GM19351 (cell line): ENCODE results near the gene TDRD7.
A peak's percentile ranks its signal among the peaks of the same experiment; 100 is the strongest.

ENCODE experiments used
- ATAC-seq: cut with Tn5 transposase; IDR thresholded peaks from one replicate; pipeline ENCODE4 v1.9.1; 2021; ENCODE audit warnings: mild to moderate bottlenecking, moderate library complexity; ENCODE audit not compliant: unreplicated experiment

The TDRD7 gene, protein sequence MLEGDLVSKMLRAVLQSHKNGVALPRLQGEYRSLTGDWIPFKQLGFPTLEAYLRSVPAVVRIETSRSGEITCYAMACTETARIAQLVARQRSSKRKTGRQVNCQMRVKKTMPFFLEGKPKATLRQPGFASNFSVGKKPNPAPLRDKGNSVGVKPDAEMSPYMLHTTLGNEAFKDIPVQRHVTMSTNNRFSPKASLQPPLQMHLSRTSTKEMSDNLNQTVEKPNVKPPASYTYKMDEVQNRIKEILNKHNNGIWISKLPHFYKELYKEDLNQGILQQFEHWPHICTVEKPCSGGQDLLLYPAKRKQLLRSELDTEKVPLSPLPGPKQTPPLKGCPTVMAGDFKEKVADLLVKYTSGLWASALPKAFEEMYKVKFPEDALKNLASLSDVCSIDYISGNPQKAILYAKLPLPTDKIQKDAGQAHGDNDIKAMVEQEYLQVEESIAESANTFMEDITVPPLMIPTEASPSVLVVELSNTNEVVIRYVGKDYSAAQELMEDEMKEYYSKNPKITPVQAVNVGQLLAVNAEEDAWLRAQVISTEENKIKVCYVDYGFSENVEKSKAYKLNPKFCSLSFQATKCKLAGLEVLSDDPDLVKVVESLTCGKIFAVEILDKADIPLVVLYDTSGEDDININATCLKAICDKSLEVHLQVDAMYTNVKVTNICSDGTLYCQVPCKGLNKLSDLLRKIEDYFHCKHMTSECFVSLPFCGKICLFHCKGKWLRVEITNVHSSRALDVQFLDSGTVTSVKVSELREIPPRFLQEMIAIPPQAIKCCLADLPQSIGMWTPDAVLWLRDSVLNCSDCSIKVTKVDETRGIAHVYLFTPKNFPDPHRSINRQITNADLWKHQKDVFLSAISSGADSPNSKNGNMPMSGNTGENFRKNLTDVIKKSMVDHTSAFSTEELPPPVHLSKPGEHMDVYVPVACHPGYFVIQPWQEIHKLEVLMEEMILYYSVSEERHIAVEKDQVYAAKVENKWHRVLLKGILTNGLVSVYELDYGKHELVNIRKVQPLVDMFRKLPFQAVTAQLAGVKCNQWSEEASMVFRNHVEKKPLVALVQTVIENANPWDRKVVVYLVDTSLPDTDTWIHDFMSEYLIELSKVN

DNA sequence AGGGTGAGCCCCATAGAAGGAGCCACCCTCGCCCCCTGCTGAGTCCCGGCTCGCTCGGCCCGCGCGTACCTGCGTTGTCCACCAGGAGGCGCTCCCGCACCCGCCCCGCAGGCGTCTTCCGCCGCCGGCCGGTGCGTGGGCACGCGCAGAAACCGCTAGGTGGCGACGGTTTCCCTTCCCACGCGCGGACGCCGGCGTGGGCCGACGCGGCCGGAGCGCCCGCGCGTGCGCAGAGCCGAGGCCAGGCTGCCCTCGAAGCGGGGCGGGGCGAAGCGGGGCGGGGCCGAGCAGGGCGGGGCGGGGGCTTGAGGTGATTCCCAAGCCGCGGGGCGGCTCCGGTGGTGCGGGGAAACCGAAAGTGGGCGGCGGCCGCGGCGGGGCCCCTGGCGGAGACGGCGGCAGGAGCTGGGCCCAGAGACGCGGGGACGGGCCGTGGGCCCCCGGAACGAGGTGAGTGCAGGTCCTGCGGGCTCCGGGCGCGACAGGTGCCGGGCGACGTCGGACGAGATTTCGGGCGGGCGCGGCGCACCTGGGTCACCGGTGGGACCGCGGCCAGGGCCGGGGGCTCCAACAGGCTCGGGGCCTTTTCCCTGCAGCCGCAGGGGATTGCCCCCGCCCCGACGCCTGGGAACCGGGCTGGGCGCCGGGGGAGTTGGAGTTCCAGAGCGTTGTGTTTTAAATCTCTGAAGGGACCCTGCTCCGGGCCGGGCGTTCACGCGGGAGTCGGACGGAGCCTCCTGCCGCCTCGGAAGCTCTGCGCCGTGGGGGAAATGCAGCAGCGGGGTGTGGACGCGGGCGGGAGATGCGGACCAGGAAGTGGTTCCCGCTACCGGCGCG lies at the start of gene TDRD7:
TSS of gene TDRD7 (plus strand) at position 308 of the 837 bp plus-strand sequence. CDS start 16,370 bp downstream, outside the sequence.
- ATAC-seq = peak; percentile 68

DNA sequence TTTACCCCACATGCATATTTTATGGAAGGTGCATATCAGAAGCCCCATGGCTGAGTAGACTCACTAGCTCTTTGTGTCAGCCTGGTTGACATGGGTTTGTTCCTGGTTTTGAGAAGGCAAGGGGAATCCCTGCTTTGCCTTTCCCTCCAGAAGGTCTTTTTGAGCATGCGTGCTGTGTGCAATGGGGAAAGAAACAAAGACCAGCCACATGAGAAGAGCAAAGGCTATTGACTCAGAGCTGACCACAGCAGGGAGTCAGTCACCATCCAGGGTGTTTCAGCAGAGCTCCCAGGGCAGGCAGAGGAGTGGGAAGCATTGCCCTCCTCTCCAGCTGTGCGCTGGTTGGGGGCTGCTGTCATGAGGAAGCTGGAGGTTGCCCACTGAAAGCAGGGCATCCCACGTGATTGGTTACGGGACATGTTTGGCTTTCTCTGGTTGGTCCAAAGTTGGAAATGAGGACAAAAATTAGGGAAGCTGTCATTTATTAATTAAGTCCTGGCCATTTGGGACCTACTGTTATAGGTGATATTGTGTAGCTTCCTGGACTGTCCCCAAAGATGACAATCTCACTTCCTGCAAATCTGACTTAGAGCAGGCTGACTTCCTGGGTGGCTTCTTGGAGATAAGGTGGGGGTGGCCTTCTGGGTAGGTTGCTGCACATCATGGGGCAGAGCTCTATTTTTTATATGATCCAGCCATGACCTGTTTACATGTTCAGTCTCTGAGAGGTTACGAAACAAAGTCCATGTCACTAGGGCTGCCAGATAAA lies 48.9 kb upstream of the TDRD7 start:
- ATAC-seq = no peak

DNA sequence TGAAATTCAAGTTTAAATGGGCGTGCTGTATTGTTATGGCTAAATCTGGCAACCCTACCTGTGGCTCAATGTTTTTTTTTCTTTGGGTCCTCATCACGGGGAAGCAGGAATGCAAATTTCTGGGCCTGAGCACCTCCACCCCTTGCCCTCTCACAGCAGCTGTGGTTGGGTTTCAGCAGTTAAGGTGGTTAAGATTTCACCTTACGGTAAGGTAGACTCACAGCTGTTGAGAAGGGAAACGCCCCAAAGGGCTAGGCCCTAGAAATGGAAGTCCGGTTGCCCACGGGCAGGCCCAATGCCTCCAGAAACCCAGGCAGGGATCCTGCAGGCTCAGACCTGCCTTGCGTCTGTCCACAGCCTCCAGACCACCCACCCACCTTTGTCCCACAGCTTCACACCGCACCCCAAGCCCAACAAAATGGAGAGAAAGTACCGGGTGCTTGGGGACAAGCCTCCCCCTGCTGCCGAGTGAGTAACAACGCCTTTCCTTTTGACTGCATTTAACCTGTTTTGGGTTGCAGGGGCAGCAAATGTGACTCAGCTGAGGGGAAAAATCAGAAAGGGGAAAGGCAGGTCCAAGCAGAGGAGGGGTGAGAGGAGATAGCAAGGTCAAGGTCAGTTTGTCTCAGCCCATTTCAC lies 48.1 kb upstream of the TDRD7 start:
- ATAC-seq = no peak

DNA sequence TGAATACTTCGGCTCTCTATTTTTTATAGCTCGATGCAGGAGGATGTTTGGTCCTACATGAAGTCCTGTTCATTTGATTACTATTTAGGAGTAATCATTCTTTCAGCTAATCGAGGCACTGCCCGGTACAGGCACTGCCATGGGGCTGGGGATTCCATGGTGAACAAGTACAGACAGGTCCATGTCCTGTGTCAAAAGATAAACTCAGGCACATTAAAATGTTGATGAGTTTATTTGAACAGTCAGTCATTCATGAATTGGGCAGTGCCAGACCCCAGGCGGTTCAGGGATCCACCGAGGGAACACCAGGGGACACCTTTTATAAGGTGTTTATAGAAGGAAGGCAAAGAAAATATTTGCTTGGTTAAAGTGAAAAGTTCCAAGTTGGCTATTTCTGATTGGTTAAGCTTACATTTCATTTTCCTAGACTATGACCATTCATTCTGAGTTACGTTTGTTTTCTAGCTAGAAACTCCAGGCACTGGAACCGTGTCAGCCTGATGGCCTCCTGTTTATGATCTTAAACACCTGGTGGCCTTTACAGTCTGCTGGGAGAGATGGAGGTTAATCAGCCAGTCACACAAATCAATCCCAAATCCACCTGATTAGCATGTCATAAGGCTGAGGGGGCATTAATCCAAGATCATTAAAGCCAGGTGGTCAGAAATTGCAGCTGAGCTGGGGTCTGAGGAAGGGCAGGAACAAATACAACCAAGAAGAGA lies 47.0 kb upstream of the TDRD7 start:
- ATAC-seq = no peak

DNA sequence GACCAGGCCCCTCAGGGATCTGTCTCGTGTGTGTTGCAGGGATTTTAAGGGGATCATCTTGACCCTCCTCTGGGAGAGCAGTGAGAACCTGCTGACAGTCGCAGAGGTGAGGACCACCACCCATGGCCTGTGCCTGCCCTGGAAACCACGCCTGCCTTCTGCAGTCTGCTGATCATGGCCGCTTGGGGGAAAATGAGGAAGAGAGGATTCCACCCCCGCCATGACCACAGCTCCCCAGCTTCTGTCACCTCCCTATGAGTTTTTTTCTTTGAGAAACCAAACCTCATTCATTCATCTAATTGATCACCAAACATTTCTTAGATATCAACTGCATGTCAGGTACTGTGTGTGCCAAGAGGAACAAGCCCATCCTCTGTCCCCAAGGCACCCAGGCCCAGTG lies 46.3 kb upstream of the TDRD7 start:
- ATAC-seq = no peak

DNA sequence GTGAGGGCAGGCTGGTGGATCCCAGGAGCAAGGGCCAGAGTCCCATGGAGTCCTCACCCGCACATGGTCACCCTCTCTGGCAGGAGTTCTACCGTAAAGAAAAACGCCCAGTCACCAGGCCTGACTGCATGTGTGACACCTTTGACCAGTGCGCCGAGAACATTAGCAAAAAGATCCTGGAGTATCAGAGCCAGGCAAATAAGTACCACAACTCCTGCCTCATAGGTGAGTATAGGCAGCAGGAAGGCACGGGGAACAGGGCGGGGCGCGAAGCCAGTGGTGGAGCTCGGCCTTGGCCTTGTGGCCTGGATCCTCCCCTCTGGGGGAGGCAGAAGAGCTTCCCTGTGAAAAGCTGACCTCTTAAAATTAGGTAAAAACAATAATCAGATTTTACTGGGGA lies 45.4 kb upstream of the TDRD7 start:
- no peak for ATAC-seq

DNA sequence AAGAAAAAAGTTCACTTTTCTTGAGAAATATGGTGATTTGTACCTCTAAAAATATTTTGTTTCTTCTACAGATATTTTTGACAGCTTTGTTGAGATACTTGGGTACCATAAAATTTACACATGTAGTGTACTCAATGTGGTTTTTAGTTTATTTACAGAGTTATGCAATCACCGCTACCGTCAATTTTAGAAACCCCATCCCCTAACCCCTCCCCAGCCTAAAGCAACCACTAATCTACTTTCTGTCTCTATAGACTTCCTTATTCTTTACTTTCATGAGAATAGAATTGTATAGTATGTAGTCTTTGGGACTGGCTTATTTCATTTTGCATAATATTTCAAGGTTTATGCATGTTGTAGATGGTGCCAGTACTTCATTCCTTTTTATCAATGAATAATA lies 45.0 kb upstream of the TDRD7 start:
- peak; percentile 46 for ATAC-seq

DNA sequence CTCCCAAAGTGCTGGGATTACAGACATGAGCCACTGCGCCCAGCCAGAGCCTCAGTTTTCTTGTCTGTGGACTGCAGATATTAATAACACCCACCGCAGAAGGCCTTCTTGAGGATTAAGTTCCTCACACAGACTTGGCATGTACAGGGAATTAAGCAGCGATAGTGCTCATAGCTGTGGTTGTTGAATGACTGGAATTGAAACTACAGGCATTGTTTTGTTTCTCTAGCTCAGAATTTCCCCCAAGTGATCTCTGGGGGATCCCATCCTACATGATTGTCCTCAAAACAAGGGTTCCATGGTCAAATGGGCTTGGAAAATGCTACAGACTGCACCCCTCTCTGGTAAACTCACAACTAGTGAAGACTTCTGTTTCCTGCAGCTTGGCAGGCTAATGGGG lies 44.2 kb upstream of the TDRD7 start:
- no peak for ATAC-seq

DNA sequence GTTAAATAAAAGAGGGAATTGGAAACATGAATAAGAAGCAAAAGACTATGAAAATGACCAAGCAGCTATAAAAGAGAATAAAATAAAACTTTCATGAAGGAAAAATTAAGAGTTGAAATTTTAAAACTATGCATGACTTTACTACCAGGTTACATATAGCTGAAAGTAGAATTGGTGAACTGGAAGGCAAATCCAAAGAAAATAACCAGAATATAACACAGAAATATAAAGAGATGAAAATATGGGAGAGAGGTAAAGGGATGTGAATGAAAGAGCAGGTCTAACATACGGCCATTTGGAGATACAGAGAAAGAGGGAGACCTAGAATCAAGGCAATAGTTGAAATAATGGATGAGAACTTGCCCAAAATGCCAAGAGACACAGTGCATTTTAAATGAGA lies 42.9 kb upstream of the TDRD7 start:
- no peak for ATAC-seq

DNA sequence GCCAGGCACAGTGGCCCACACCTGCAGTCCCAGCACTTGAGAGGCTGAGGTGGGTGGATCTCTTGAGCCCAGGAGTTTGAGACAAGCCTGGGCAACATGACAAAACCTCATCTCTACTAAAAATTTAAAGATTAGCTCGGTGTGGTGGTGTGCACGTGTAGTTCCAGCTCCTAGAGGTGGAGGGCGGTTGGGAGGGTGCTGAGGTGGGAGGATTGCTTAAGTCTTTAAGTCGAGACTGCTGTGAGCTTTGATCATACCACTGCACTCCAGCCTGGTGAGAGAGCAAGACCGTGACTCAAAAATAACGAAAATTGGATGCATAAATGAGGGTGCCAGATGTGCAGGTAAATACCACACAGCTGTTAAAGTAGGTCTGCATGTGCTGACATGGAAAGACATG lies 39.3 kb upstream of the TDRD7 start:
- ATAC-seq = no peak

DNA sequence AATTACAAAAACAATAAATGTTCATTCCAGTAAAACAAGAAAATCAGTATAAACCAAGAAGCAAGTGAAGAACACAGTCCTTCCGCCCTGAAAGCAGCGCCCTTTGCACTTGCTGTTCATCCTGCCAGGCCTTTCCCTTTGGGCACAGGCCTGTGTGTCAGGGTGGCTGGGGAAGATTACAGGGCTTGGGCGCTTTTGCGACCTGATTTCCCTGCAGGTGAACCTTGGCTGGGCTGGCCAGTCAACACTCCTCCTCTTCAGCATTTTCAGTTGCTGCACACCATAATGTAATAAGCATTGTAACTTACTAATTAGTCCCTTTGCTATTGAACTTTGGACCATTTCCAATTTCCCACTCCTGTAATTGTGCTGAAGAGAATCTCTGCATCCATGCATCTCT lies 38.6 kb upstream of the TDRD7 start:
- no peak for ATAC-seq

DNA sequence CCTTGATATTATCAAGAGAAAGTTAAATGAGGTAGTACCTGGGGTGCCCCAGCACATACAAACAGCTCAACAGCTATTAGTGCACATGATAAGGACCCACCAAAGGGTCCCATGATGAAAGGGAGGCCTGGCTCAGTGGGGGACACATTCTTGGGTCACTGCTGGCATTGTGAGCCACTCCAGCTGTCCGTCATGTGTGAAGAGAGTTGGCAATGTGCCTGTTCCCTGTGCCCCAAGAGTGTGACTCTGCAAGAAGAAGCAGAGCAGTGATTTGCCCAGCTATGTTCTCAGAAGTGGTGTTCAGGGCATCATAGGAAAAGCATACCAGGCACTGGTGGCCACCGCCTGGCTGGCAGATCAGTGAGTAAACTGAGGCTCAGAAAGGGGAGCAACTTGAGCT lies 37.1 kb upstream of the TDRD7 start:
- ATAC-seq = no peak

DNA sequence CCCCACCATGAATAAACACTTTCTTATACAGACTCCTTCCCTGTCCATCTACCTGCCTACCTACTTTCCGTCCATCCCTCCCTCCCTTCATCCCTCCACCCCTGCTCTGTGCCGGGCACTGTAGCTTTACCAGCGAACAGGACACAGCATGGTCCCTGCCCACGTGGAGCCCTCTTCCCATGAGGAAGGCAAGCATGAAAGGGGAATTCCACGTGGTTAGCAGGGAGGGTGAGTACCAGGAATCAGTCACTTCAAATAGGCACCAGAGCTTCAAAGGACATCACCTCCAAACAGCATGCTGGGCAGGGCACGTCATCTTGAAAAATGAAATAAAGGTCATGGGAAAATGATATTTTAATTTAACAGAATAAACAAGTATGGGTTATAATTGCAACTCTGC lies 35.0 kb upstream of the TDRD7 start:
- no peak for ATAC-seq

DNA sequence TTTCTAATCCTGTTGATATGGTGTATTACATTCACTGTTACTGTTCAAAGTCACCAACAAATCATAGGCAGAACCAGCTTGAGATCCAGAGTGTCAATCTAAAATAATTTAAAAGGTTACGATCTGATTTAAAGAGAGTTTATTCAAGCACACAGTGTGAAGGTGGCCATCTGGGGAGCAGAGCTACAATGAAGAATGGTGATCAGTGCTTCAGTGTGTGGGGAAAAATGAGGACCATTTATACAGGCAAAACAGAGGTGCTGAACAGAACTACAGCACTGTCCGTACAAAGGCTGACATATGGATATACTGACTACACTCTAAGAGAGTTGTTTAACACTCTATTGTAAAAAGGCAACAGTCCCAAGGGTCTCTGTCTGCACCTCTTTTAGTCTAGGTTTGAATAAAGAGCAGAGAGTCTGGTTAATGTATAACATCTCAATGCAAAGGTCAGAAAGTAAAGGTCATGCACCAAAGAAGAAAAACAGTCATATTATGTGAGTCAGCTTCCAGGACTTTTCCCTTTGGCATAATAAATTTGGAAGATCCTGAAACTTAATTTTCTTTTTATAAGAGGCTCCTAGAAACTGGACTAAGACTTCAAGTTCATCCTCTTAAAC lies 29.7 kb upstream of the TDRD7 start:
- ATAC-seq = no peak

DNA sequence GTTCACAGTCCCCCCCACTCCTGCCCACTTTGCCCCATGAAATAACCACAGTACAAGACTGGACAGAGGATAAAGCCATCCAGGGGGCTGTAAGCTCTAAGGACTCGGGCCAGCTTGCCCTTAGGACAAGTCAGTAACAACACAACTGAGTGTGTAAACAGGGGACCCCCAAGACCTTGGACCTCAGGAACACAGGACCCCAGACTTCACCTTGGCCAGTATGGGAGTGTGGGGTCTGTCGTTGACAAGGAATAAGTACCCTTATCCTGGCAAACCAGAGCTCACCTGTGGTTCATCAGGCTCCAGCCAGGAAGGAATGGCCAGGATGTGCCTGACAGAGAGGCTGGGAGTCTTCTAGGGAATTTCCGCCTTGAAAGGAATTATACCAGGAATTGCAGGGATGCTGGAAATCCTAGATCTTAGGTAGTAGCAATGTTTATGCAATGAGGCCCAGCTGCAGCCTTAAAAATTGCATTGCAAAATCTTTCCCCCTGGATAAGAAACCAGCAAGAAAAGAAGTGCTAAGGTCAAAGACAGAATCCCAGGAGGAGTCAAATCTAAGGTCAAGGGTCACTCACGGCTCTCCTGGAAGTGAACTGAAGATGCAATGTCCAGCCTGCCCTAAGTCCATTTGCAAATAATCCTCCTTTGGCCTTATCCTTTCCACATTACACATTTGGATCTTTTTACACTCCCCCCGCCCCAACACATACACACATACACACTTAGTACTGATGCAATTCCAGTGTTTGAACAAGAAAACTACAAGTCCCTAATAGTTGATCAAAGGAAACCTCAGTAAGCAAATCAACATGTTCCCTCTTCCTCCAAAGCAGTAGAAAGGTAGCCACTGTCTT lies 27.3 kb upstream of the TDRD7 start:
- no peak for ATAC-seq

DNA sequence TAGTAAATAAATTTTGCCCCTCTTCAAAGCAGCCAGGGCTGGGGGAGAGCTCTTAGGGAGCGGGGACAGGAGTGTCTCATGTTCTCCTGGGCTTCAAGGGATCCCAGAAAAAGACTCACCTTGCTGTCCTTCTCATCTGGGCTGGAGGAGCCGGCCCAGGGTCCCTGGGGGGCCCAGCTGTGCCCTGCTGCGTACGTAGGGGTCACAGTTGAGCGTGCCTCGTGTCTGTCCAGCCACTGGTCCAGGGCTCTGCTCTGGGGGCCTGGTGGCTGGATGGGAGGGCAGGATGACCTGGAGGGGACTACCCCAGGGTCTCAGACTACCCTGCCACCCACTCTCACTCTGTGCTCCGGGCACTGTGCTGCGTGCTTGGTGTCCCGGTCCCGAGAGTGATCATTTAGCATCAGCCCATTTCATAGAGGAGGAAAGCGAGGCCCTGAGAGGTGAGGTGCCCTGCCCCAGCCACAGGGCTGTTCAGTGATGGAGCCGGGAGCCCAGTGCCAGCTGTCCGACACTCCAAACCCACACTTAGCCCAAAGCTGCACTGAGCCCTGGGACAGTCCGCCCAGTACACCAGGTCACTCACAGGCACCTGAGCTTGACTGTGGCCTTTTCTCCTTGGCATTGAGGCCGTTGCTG lies 26.2 kb upstream of the TDRD7 start:
- ATAC-seq = no peak

DNA sequence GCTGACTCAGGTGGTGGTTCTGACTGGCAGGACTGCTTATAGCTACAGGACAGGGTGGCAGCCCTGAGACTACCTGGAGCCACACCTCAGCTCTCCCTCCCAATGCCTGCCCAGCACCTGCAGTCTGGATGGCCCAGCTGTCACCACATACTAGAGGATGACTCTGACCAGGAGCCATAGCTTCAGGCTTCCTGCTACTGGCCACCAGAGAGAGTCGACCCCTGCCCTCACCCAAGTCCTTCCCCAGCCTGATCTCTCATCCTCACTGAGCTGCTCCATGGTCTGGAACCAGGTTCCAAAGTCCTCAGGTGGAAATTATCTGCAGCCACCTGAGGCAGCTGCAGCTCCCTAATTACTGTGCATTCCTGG lies 25.6 kb upstream of the TDRD7 start:
- ATAC-seq = no peak
